GM12878 (cell line): ENCODE data around the gene KIAA2012. TPM values are rescaled to one million over a fixed set of nuclear protein-coding genes. Genes with fewer than 3 reads are reported as not detected.

Source experiments
- ATAC-seq: fragments of 200-7000 bp; cut with Tn5 transposase; 3 replicates; pipeline ENCODE4 v1.9.1; 2020; ENCODE audit warnings: mild to moderate bottlenecking, moderate library complexity
- BruUV-seq: library from RNA; stranded (reverse); fragments of 400-500 nt; replicated peaks from 2 replicates; lab custom pipeline; 2021; lab: Mats Ljungman, UMichigan
- CTCF ChIA-PET: fragments of 300-600 bp; sonication (Branson Sonifier 250); formaldehyde crosslinking; extraction: SDS; loops from one replicate; lab custom pipeline; 2021; ENCODE audit warnings: inconsistent platforms; lab: Yijun Ruan, JAX
- POLR2A ChIA-PET: fragments of 350-600 bp; formaldehyde crosslinking; extraction: SDS; loops from one replicate; lab custom pipeline; 2021; ENCODE audit warnings: inconsistent platforms; lab: Charles Lee
- RAD21 ChIA-PET: fragments of 300-600 bp; sonication (Branson Sonifier 250); formaldehyde crosslinking; loops from one replicate; lab custom pipeline; 2023; ENCODE audit warnings: antibody characterized with exemption; ENCODE audit not compliant: unreplicated experiment; lab: Charles Lee
- SMC1A ChIA-PET: fragments of 300-600 bp; sonication (Branson Sonifier 250); formaldehyde crosslinking; loops from one replicate; lab custom pipeline; 2023; ENCODE audit not compliant: unreplicated experiment, uncharacterized antibody; lab: Charles Lee
- DNase-seq: peaks from one replicate; pipeline ENCODE4 v3.0.0-alpha.2; 2011; ENCODE audit warnings: low read depth, low spot score
- FAIRE-seq: peaks from 3 replicates; lab custom pipeline; 2011; peaks lifted over from hg19 to GRCh38; lab: Jason Lieb, UNC
- H2AFZ ChIP-seq: 2 replicates; pipeline ENCODE4 v1.6.0; 2011; ENCODE audit warnings: low read depth, low read length, control low read depth; ENCODE audit not compliant: control insufficient read depth
- H3K27ac ChIP-seq: 2 replicates; pipeline ENCODE4 v1.5.1; 2011; ENCODE audit warnings: control low read depth; ENCODE audit not compliant: control insufficient read depth, insufficient read depth
- H3K27me3 ChIP-seq, 2 experiments: replicated peaks in 1 of 2; 2 replicates each; pipeline versions ENCODE4 v1.6.0 to v1.6.1; 2011; ENCODE audit warnings: low read length in 1 of 2; ENCODE audit not compliant: control insufficient read depth in 2 of 2, insufficient read depth in 2 of 2
- H3K36me3 ChIP-seq, 2 experiments: 2 replicates each; pipeline ENCODE4 v1.5.1; 2011; ENCODE audit warnings: low read length in 1 of 2; ENCODE audit not compliant: control insufficient read depth in 2 of 2, insufficient read depth in 2 of 2
- H3K4me1 ChIP-seq: 2 replicates; pipeline ENCODE4 v1.6.1; 2011; ENCODE audit warnings: mild to moderate bottlenecking, low read length, moderate library complexity, mixed read lengths; ENCODE audit not compliant: control insufficient read depth, insufficient read depth
- H3K4me2 ChIP-seq: 2 replicates; pipeline ENCODE4 v1.6.0; 2011; ENCODE audit warnings: control low read depth; ENCODE audit not compliant: control insufficient read depth, insufficient read depth
- H3K4me3 ChIP-seq: fragments of 200-600 bp; sonication (generic); 2 replicates; pipeline ENCODE4 v1.5.1; 2016
- H3K79me2 ChIP-seq: 2 replicates; pipeline ENCODE4 v1.6.0; 2011; ENCODE audit warnings: low read length; ENCODE audit not compliant: control insufficient read depth, insufficient read depth
- H3K9ac ChIP-seq: 2 replicates; pipeline ENCODE4 v1.8.0; 2011; ENCODE audit warnings: low read length, control low read depth, mixed read lengths; ENCODE audit not compliant: control insufficient read depth, insufficient read depth
- H3K9me3 ChIP-seq: replicated peaks from 3 replicates; pipeline ENCODE4 v1.5.1; 2011; ENCODE audit warnings: mild to moderate bottlenecking, low read length; ENCODE audit not compliant: control insufficient read depth, insufficient read depth
- H4K20me1 ChIP-seq: 2 replicates; pipeline ENCODE4 v1.6.0; 2011; ENCODE audit not compliant: control insufficient read depth, insufficient read depth
- BHLHE40 ChIP-seq, 2 experiments: fragments of 450-650 bp in 1 of 2; IDR thresholded peaks; 2 replicates each; pipeline ENCODE4 v1.6.1; 2011 to 2017; ENCODE audit warnings: low read depth in 2 of 2, borderline replicate concordance in 1 of 2, improper control_type of control experiment in 1 of 2, low read length in 1 of 2, mild to moderate bottlenecking in 1 of 2
- FOS ChIP-seq: IDR thresholded peaks from 3 replicates; pipeline ENCODE4 v1.6.1; 2011; ENCODE audit warnings: borderline replicate concordance; ENCODE audit not compliant: insufficient read length; ENCODE audit errors: extremely low read depth
- NR2C1 ChIP-seq: fragments of 450-650 bp; IDR thresholded peaks from 2 replicates; pipeline ENCODE4 v1.6.1; 2017; ENCODE audit warnings: antibody characterized with exemption, mild to moderate bottlenecking, moderate library complexity
- POLR2A ChIP-seq: IDR thresholded peaks from 2 replicates; pipeline ENCODE4 v1.6.1; 2011; ENCODE audit warnings: low read depth, mild to moderate bottlenecking, low read length
- YBX1 ChIP-seq: fragments of 450-650 bp; IDR thresholded peaks from 2 replicates; pipeline ENCODE4 v1.6.1; 2016; ENCODE audit warnings: antibody characterized with exemption
- ZNF274 ChIP-seq: IDR thresholded peaks from one replicate; pipeline ENCODE4 v1.8.0; 2011; ENCODE audit not compliant: insufficient read length, insufficient read depth
- WGBS: methylation state at CpG from one replicate; pipeline ENCODE4 v1.1.6; 2016; ENCODE audit warnings: low lambda C conversion rate; ENCODE audit not compliant: insufficient replicate concordance, insufficient coverage; ENCODE audit errors: missing lambda C conversion rate; 5-methylcytosine and 5-hydroxymethylcytosine counted together
- in situ Hi-C: fragments of 300-500 bp; cut with MboI; formaldehyde crosslinking; loops from 9 replicates; pipeline ENCODE4 v1.14.3; 2018; ENCODE audit warnings: mixed read lengths
- intact Hi-C: fragments of 100-400 bp; cut with micrococcal nuclease; formaldehyde crosslinking; loops from one replicate; pipeline ENCODE4 v1.14.2; 2022; ENCODE audit not compliant: unreplicated experiment
- polyA plus RNA-seq, 11 experiments: library from polyadenylated mRNA; depleted of rRNA in 4 of 11; unstranded in 6 of 11; stranded (reverse) in 5 of 11; fragments of >200 nt; fragmentation: Nextera tagmentation in 4 of 11; fragmentation: Illumina TruSeq in 1 of 11; extraction: Ambion mirVana in 4 of 11; extraction: Trizol in 1 of 11; gene quantifications; 1 replicate in 1 of 11; 2 replicates in 10 of 11; pipeline versions ENCODE4 v1.2.1 to v1.2.3, GENCODE V29; 2011 to 2016; ENCODE audit warnings: inconsistent platforms in 2 of 11, missing spikeins in 2 of 11, low read depth in 1 of 11
- total RNA-seq, 4 experiments: library from RNA; depleted of rRNA in 3 of 4; stranded (reverse); fragments of >200 nt in 3 of 4; fragmentation: Illumina TruSeq in 1 of 4; extraction: Trizol in 1 of 4; gene quantifications; 2 replicates each; pipeline versions ENCODE4 v1.2.1 to v1.2.3, GENCODE V29; 2013 to 2021
- TF ChIP-seq, protein P1 (sequence below): fragments of 450-650 bp; IDR thresholded peaks from 2 replicates; pipeline ENCODE4 v1.6.1; 2017; ENCODE audit warnings: mild to moderate bottlenecking, moderate library complexity
- TF ChIP-seq, protein P2 (sequence below): IDR thresholded peaks from 2 replicates; pipeline ENCODE4 v1.6.1; 2012; ENCODE audit warnings: low read depth, low read length, improper control_type of control experiment
- TF ChIP-seq, protein P3 (sequence below): IDR thresholded peaks from 2 replicates; pipeline ENCODE4 v1.6.1; 2012; ENCODE audit warnings: low read depth, low read length, improper control_type of control experiment
- TF ChIP-seq, protein P4 (sequence below): fragments of 450-650 bp; formaldehyde crosslinking; IDR thresholded peaks from 2 replicates; pipeline ENCODE4 v1.5.0; 2022; ENCODE audit warnings: mild to moderate bottlenecking, missing genetic modification characterization
- TF ChIP-seq, protein P5 (sequence below): fragments of 450-650 bp; IDR thresholded peaks from 2 replicates; pipeline ENCODE4 v1.6.1; 2017; ENCODE audit warnings: antibody characterized with exemption, mild to moderate bottlenecking, moderate library complexity

Gene KIAA2012
- total and polyA plus RNA-seq, 10 of the 15 experiments (the other 5 are each of a cell fraction or from before 2014, with no cell fraction given): 0.03 TPM; not detected in 9

DNA sequence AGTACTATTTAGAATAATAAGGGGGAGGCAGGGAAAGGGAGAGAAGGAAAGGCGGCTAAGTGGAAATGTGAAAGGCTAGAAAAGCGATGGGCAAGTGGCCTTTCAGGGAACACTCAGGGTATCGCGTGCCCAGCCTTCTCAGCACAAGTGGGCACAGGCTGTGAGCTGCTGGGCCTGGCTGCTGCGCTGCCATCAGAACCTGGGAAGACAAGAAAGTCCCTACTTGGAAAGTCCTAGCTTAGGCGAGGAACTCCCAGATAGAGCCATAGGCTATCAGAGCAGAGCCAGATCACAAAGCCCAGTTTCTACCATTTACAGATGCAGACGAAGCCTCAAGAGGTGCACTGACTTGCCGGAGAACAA, 49.2 kb upstream of the KIAA2012 start:
- POLR2A ChIA-PET: interaction anchor here (0.5 kb wide), 1 partner anchor 237 kb away, joined by 3 read pairs; no protein-coding TSS in a partner anchor
- no peak for FAIRE-seq
- Histone ChIP-seq H3K4me1 (no peaks in the 10 kb centered on the region), H3K27ac (no peak overlapping the region), H3K4me3 (no peak overlapping the region), H3K79me2 (no peaks in the 10 kb centered on the region), H3K36me3 (no peaks in the 10 kb centered on the region), H4K20me1 (no peaks in the 10 kb centered on the region), H3K4me2 (no peak overlapping the region), H3K9ac (no peak overlapping the region), H3K9me3 (no peaks in the 10 kb centered on the region; the same call in 2 of the 3 replicates), H3K27me3 (peaks cover 0 to 4% of the 10 kb centered on the region in 2 experiments; a peak in 1 of 4 replicates), H2AFZ (no peak overlapping the region)
- RAD21 ChIA-PET: interaction anchor here (0.6 kb wide), 1 partner anchor 19 kb away, joined by 6 read pairs; no protein-coding TSS in a partner anchor
- ATAC-seq: no peak
- CTCF ChIA-PET: interaction anchor here (1.8 kb wide), 1 partner anchor 10 kb away, joined by 4 read pairs; no protein-coding TSS in a partner anchor
- no TSS peak for BruUV-seq
- intact Hi-C loops (no loop called here), in situ Hi-C loops (no loop called here)
- 68% methylated on average over 8 of the region's 8 CpGs for WGBS
- DNase-seq: no peak
- SMC1A ChIA-PET: no interaction called here
- TF ChIP-seq, protein P1, sequence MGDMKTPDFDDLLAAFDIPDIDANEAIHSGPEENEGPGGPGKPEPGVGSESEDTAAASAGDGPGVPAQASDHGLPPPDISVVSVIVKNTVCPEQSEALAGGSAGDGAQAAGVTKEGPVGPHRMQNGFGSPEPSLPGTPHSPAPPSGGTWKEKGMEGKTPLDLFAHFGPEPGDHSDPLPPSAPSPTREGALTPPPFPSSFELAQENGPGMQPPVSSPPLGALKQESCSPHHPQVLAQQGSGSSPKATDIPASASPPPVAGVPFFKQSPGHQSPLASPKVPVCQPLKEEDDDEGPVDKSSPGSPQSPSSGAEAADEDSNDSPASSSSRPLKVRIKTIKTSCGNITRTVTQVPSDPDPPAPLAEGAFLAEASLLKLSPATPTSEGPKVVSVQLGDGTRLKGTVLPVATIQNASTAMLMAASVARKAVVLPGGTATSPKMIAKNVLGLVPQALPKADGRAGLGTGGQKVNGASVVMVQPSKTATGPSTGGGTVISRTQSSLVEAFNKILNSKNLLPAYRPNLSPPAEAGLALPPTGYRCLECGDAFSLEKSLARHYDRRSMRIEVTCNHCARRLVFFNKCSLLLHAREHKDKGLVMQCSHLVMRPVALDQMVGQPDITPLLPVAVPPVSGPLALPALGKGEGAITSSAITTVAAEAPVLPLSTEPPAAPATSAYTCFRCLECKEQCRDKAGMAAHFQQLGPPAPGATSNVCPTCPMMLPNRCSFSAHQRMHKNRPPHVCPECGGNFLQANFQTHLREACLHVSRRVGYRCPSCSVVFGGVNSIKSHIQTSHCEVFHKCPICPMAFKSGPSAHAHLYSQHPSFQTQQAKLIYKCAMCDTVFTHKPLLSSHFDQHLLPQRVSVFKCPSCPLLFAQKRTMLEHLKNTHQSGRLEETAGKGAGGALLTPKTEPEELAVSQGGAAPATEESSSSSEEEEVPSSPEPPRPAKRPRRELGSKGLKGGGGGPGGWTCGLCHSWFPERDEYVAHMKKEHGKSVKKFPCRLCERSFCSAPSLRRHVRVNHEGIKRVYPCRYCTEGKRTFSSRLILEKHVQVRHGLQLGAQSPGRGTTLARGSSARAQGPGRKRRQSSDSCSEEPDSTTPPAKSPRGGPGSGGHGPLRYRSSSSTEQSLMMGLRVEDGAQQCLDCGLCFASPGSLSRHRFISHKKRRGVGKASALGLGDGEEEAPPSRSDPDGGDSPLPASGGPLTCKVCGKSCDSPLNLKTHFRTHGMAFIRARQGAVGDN: no peak
- TF ChIP-seq BHLHE40 (IDR thresholded peaks at IDR 0.05; ENCODE audit: borderline replicate concordance in 1 of 2, low read depth in 2 of 2, low read length in 1 of 2) (no peak), ZNF274 (no peak), FOS (no peak), POLR2A (no peak), NR2C1 (no peak), YBX1 (no peak)
- TF ChIP-seq, protein P2, sequence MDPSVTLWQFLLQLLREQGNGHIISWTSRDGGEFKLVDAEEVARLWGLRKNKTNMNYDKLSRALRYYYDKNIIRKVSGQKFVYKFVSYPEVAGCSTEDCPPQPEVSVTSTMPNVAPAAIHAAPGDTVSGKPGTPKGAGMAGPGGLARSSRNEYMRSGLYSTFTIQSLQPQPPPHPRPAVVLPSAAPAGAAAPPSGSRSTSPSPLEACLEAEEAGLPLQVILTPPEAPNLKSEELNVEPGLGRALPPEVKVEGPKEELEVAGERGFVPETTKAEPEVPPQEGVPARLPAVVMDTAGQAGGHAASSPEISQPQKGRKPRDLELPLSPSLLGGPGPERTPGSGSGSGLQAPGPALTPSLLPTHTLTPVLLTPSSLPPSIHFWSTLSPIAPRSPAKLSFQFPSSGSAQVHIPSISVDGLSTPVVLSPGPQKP: no peak
- TF ChIP-seq, protein P3, sequence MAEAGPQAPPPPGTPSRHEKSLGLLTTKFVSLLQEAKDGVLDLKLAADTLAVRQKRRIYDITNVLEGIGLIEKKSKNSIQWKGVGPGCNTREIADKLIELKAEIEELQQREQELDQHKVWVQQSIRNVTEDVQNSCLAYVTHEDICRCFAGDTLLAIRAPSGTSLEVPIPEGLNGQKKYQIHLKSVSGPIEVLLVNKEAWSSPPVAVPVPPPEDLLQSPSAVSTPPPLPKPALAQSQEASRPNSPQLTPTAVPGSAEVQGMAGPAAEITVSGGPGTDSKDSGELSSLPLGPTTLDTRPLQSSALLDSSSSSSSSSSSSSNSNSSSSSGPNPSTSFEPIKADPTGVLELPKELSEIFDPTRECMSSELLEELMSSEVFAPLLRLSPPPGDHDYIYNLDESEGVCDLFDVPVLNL: no peak
- TF ChIP-seq, protein P4, sequence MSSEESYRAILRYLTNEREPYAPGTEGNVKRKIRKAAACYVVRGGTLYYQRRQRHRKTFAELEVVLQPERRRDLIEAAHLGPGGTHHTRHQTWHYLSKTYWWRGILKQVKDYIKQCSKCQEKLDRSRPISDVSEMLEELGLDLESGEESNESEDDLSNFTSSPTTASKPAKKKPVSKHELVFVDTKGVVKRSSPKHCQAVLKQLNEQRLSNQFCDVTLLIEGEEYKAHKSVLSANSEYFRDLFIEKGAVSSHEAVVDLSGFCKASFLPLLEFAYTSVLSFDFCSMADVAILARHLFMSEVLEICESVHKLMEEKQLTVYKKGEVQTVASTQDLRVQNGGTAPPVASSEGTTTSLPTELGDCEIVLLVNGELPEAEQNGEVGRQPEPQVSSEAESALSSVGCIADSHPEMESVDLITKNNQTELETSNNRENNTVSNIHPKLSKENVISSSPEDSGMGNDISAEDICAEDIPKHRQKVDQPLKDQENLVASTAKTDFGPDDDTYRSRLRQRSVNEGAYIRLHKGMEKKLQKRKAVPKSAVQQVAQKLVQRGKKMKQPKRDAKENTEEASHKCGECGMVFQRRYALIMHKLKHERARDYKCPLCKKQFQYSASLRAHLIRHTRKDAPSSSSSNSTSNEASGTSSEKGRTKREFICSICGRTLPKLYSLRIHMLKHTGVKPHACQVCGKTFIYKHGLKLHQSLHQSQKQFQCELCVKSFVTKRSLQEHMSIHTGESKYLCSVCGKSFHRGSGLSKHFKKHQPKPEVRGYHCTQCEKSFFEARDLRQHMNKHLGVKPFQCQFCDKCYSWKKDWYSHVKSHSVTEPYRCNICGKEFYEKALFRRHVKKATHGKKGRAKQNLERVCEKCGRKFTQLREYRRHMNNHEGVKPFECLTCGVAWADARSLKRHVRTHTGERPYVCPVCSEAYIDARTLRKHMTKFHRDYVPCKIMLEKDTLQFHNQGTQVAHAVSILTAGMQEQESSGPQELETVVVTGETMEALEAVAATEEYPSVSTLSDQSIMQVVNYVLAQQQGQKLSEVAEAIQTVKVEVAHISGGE (CRISPR knock-in tag): no peak
- TF ChIP-seq, protein P5, sequence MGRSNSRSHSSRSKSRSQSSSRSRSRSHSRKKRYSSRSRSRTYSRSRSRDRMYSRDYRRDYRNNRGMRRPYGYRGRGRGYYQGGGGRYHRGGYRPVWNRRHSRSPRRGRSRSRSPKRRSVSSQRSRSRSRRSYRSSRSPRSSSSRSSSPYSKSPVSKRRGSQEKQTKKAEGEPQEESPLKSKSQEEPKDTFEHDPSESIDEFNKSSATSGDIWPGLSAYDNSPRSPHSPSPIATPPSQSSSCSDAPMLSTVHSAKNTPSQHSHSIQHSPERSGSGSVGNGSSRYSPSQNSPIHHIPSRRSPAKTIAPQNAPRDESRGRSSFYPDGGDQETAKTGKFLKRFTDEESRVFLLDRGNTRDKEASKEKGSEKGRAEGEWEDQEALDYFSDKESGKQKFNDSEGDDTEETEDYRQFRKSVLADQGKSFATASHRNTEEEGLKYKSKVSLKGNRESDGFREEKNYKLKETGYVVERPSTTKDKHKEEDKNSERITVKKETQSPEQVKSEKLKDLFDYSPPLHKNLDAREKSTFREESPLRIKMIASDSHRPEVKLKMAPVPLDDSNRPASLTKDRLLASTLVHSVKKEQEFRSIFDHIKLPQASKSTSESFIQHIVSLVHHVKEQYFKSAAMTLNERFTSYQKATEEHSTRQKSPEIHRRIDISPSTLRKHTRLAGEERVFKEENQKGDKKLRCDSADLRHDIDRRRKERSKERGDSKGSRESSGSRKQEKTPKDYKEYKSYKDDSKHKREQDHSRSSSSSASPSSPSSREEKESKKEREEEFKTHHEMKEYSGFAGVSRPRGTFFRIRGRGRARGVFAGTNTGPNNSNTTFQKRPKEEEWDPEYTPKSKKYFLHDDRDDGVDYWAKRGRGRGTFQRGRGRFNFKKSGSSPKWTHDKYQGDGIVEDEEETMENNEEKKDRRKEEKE: no peak
